Loucy (cell line): ENCODE data around the gene SDK1.

Source experiments
- CTCF ChIP-seq: fragments of 200-600 bp; sonication (generic); conservative IDR thresholded peaks from 2 replicates; pipeline ENCODE4 v1.5.1; 2014; ENCODE audit warnings: mild to moderate bottlenecking, antibody characterized with exemption, low read length
- EZH2phosphoT487 ChIP-seq: fragments of 200-600 bp; IDR thresholded peaks from 2 replicates; pipeline ENCODE4 v1.6.1; 2018; ENCODE audit warnings: antibody characterized with exemption, mild to moderate bottlenecking, moderate library complexity, borderline replicate concordance

GRCh38 chr7:3266240-3266639, 34.8 kb upstream of the SDK1 start:
- TF ChIP-seq CTCF (no peak), EZH2phosphoT487 (no peak)
